Immature natural killer cell (primary cell): ENCODE measurements around the gene ZNF277. TPM values are rescaled to one million over a fixed set of nuclear protein-coding genes. Genes with fewer than 3 reads are reported as not detected.
A peak's percentile ranks its signal among the peaks of the same experiment; 100 is the strongest.
"Not testable (repeated sequence)": the region's sequence is repeated elsewhere in the genome, so short reads cannot be mapped to it uniquely, and the experiment has no call there.

ENCODE experiments used
- DNase-seq, 3 donors: peaks; one replicate each; pipeline ENCODE4 v3.0.0; 2022; ENCODE audit warnings: mixed read lengths in 1 of 3
- H3K27ac Mint-ChIP-seq, 6 donors: one replicate each; pipeline ENCODE4 v1.8.0; 2020; ENCODE audit warnings: mixed read lengths in 6 of 6, mild to moderate bottlenecking in 5 of 6, inconsistent platforms in 4 of 6, moderate library complexity in 3 of 6
- H3K27me3 Mint-ChIP-seq, 3 donors: one replicate each; pipeline ENCODE4 v1.8.0; 2020 to 2021; ENCODE audit warnings: low read depth in 3 of 3, mild to moderate bottlenecking in 3 of 3, mixed read lengths in 3 of 3, moderate library complexity in 3 of 3, inconsistent platforms in 1 of 3
- H3K36me3 Mint-ChIP-seq, 3 donors: one replicate each; pipeline ENCODE4 v1.8.0; 2020; ENCODE audit warnings: mixed read lengths in 3 of 3, inconsistent platforms in 2 of 3, mild to moderate bottlenecking in 2 of 3
- H3K4me1 Mint-ChIP-seq, 2 donors: one replicate each; pipeline ENCODE4 v1.8.0; 2020; ENCODE audit warnings: inconsistent platforms in 2 of 2, mild to moderate bottlenecking in 2 of 2, mixed read lengths in 2 of 2, moderate library complexity in 1 of 2
- H3K4me3 Mint-ChIP-seq, 5 donors: one replicate each; pipeline ENCODE4 v1.8.0; 2020; ENCODE audit warnings: mild to moderate bottlenecking in 5 of 5, mixed read lengths in 5 of 5, inconsistent platforms in 3 of 5, moderate library complexity in 3 of 5
- H3K9me3 Mint-ChIP-seq, 6 donors: one replicate each; pipeline ENCODE4 v1.8.0; 2020; ENCODE audit warnings: mild to moderate bottlenecking in 6 of 6, mixed read lengths in 6 of 6, inconsistent platforms in 4 of 6, moderate library complexity in 3 of 6
- polyA plus RNA-seq, 3 donors: library from polyadenylated mRNA; unstranded; fragments of 300-500 nt; fragmentation: Illumina TruSeq; gene quantifications; one replicate each; pipeline ENCODE4 v1.2.3, GENCODE V29; 2021

ZNF277 gene
- polyA plus RNA-seq, 3 donors from 2014 or later = 8.3 to 17.7 (median 15.5) TPM

DNA sequence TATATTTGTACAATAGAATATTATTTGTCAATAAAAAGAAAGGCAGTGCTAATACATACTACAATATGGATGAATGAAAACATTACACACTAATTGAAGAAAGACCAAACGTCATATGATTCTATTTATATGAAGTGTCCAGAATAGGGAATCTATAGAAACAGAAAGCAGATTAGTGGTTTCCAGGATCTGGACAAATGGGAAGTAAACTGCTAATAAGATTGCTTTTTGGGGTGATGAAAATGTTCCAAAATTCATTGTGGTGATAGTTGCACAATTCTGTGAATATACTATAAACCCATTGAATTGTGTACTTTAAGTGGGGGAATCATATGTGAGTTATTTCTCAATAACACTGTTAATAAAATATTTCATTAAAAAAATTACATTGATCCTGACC lies 165.6 kb downstream of the ZNF277 start:
- Mint-ChIP-seq H3K36me3 (no peaks in the 10 kb centered on the region), H3K9me3 (peaks cover 0 to 1% (median 0%) of the 10 kb centered on the region in 6 donors), H3K4me3 (no peak overlapping the region), H3K27me3 (peaks cover 0 to 3% (median 1%) of the 10 kb centered on the region in 3 donors), H3K4me1 (no peaks in the 10 kb centered on the region), H3K27ac (no peak overlapping the region)
- no peak for DNase-seq

- no peaks in the 10 kb centered on the region for H3K36me3 Mint-ChIP-seq
- H3K4me3 Mint-ChIP-seq = no peak overlapping the region
- H3K4me1 Mint-ChIP-seq = no peaks in the 10 kb centered on the region
- H3K9me3 Mint-ChIP-seq = peaks cover 0 to 1% (median 0%) of the 10 kb centered on the region in 6 donors
- DNase-seq = no peak
- H3K27ac Mint-ChIP-seq = no peak overlapping the region
- peaks cover 0 to 6% (median 1%) of the 10 kb centered on the region in 3 donors for H3K27me3 Mint-ChIP-seq
Observed at GRCh38 chr7:112377593-112377992, 171.1 kb downstream of the ZNF277 start.

DNA sequence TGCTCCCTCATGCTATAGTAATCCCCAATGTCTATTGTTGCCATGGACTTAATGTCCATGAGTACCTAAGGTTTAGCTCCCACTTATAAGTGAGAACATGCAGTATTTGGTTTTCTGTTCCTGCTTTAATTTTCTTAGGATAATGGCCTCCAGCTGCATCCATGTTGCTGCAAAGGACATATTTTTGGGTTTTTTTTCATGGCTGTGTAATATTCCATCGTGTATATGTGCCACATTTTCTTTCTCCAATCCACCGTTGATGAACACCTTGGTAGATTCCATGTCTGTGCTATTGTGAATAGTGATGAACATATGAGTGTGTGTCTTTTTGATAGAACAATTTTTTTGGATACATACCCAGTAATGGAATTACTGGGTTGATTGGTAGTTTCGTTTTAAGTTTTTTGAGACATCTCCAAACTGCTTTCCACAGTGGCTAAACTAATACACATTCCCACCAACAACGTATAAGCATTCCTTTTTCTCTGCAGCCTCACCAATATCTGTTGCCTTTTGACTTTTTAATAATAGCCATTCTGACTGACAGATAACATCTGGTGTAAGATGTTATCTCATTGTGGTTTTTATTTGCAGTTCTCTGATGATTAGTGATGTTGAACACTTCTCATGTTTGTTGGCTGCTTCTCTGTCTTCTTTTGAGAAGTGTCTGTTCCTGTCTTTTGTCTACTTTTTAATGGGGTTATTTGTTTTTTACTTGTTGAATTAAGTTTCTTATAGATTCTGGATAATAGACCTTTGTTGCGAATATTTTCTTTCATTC lies 175.0 kb downstream of the ZNF277 start:
- Mint-ChIP-seq H3K27me3 (peaks cover 0 to 10% (median 1%) of the 10 kb centered on the region in 3 donors), H3K9me3 (no peaks in the 10 kb centered on the region), H3K36me3 (no peaks in the 10 kb centered on the region), H3K4me1 (no peaks in the 10 kb centered on the region), H3K27ac (no peak overlapping the region), H3K4me3 (no peak overlapping the region)
- no peak for DNase-seq

- Mint-ChIP-seq H3K36me3 (no peaks in the 10 kb centered on the region), H3K4me3 (no peak overlapping the region), H3K4me1 (no peaks in the 10 kb centered on the region), H3K27me3 (peaks cover 0 to 9% (median 3%) of the 10 kb centered on the region in 3 donors), H3K27ac (no peak overlapping the region), H3K9me3 (no peaks in the 10 kb centered on the region)
- no peak for DNase-seq
Observed at GRCh38 chr7:112383671-112384417, 177.3 kb downstream of the ZNF277 start.

DNA sequence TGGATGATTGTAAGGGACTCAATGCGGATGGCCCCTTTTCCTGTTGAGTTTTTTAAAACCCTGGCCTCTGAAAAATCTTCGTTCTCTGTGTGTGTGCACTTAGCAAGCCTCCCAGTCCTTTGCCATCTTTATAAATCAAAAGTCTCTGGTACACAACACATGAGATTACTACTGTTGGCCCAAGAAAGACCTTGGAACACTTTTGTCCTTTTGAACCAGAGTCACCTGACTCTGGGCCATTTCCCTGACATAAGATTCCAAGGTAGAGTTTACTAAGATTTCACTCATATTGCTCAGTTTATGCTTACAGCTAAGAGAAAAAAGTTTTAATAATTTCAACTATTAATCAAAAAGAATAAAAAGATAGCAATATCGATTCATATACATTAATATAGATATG lies 179.0 kb downstream of the ZNF277 start:
- no peak overlapping the region for H3K4me3 Mint-ChIP-seq
- no peaks in the 10 kb centered on the region for H3K9me3 Mint-ChIP-seq

GRCh38 chr7:112386619-112387018 lies 180.1 kb downstream of the ZNF277 start:
- Mint-ChIP-seq H3K9me3 (no peaks in the 10 kb centered on the region), H3K36me3 (no peaks in the 10 kb centered on the region), H3K4me3 (no peak overlapping the region), H3K27me3 (peaks cover 2 to 7% (median 3%) of the 10 kb centered on the region in 3 donors), H3K27ac (no peak overlapping the region), H3K4me1 (peaks cover 2 to 7% of the 10 kb centered on the region in 2 donors)
- DNase-seq = no peak

More for the DNA sequence above, 179.0 kb downstream of the ZNF277 start:
- no peak for DNase-seq
- H3K4me1 Mint-ChIP-seq = no peaks in the 10 kb centered on the region
- H3K27me3 Mint-ChIP-seq = peaks cover 0 to 7% (median 2%) of the 10 kb centered on the region in 3 donors
- no peaks in the 10 kb centered on the region for H3K36me3 Mint-ChIP-seq
- no peak overlapping the region for H3K27ac Mint-ChIP-seq

DNA sequence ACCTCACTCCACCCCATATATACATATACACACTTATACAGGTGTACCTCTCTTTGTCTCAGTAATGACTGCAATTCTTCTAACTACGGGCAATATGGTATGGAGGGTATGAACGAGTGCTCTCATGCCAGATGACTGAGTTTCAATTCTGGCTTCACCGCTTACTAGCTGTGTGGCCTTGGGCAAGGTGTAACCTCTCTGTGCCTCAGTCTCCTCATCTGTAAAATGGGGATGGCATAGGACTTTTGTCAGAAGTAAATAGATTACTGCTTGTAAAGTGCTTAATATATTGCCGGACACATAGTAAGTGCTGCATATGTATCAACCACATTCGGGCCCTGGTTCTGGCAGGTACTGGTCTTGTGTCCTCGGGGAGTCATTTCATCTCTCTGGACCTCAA lies 183.7 kb downstream of the ZNF277 start:
- Mint-ChIP-seq H3K27ac (no peak overlapping the region), H3K4me1 (peaks cover 7 to 17% of the 10 kb centered on the region in 2 donors), H3K9me3 (no peaks in the 10 kb centered on the region), H3K27me3 (peaks cover 3 to 7% (median 4%) of the 10 kb centered on the region in 3 donors), H3K4me3 (peak overlapping the region in 4 of 5 donors; percentile 27 to 90 (median 81)), H3K36me3 (no peaks in the 10 kb centered on the region)
- no peak for DNase-seq

- H3K9me3 Mint-ChIP-seq, H3K36me3 Mint-ChIP-seq: not testable (repeated sequence)
- H3K4me3 Mint-ChIP-seq = peak overlapping the region; percentile 76 to 91 (median 87)
- DNase-seq = peak; percentile 24 to 52 (median 51)
- H3K4me1 Mint-ChIP-seq = peaks cover 7 to 17% of the 10 kb centered on the region in 2 donors
- peak overlapping the region in 5 of 6 donors; percentile 14 to 84 (median 68) for H3K27ac Mint-ChIP-seq
- H3K27me3 Mint-ChIP-seq = peaks cover 3 to 11% (median 4%) of the 10 kb centered on the region in 3 donors
Observed at GRCh38 chr7:112391079-112391821, 184.8 kb downstream of the ZNF277 start.

GRCh38 chr7:112391841-112392286 lies 185.4 kb downstream of the ZNF277 start:
- DNase-seq = peak; percentile 57 to 64 (median 63)
- not testable (repeated sequence) for H3K9me3 Mint-ChIP-seq, H3K36me3 Mint-ChIP-seq
- Mint-ChIP-seq H3K4me3 (peak overlapping the region; percentile 85 to 89 (median 88)), H3K27ac (peak overlapping the region in 5 of 6 donors; percentile 68 to 85 (median 72)), H3K27me3 (peaks cover 3 to 14% (median 5%) of the 10 kb centered on the region in 3 donors), H3K4me1 (peaks cover 7 to 17% of the 10 kb centered on the region in 2 donors)

Other genes starting within 250 kb of the ZNF277 start
- under 1 TPM in 1 of 3 donors, not detected in 2; 0.18 TPM for gene DOCK4, start 296 bp upstream of the ZNF277 start, polyA plus RNA-seq
- 10 to 100 TPM; 18.8 to 43.7 (median 21.8) TPM for gene IFRD1, start 243.8 kb downstream of the ZNF277 start, polyA plus RNA-seq